Ovary (tissue), 9 donors: ENCODE results near the gene ARV1. TPM values are rescaled to one million over a fixed set of nuclear protein-coding genes. Genes with fewer than 3 reads are reported as not detected.
A peak's percentile ranks its signal among the peaks of the same experiment; 100 is the strongest.

Experiments
- DNase-seq, 5 donors: peaks; one replicate each; pipeline ENCODE4 v3.0.0-alpha.2; 2019 to 2020
- H3K27ac ChIP-seq, 2 donors: fragments of 200-600 bp; one replicate each; pipeline versions ENCODE4 v1.5.1 to v1.8.0; 2019 to 2022
- H3K27me3 ChIP-seq: fragments of 200-600 bp; one replicate; pipeline ENCODE4 v1.8.0; 2022
- H3K36me3 ChIP-seq: fragments of 200-600 bp; sonication (generic); one replicate; pipeline ENCODE4 v1.5.1; 2019
- H3K4me1 ChIP-seq: one replicate; pipeline ENCODE4 v1.8.1; 2013; ENCODE audit warnings: mild to moderate bottlenecking, moderate library complexity; ENCODE audit not compliant: insufficient read depth
- H3K4me3 ChIP-seq: fragments of 200-600 bp; sonication (generic); one replicate; pipeline ENCODE4 v1.5.1; 2017
- H3K9me3 ChIP-seq, 2 donors: fragments of 200-600 bp in 1 of 2; sonication (generic) in 1 of 2; one replicate each; pipeline versions ENCODE4 v1.5.1 to v1.8.1; 2013 to 2019; ENCODE audit warnings: mild to moderate bottlenecking in 1 of 2, moderate library complexity in 1 of 2
- EP300 ChIP-seq: sonication (generic); formaldehyde crosslinking; IDR thresholded peaks from one replicate; pipeline ENCODE4 v1.6.1; 2017; ENCODE audit warnings: antibody characterized with exemption
- POLR2A ChIP-seq: fragments of 450-650 bp; IDR thresholded peaks from one replicate; pipeline ENCODE4 v1.6.1; 2017; ENCODE audit warnings: antibody characterized with exemption, mild to moderate bottlenecking, moderate library complexity
- WGBS, 3 donors: extraction: QIAGEN DNeasy Blood & Tissue Kit in 1 of 3; methylation state at CpG; one replicate each; pipeline versions ENCODE4 v1.1.5 to v1.1.7; 2013 to 2017; 5-methylcytosine and 5-hydroxymethylcytosine counted together
- intact Hi-C, 4 donors: fragments of 100-400 bp; cut with DNase I; formaldehyde crosslinking; loops; one replicate each; pipeline versions ENCODE4 v1.11.0 to v1.15.1; 2022 to 2023
- polyA plus RNA-seq, 2 donors: library from polyadenylated mRNA; stranded (reverse); fragments of 200-250 nt in 1 of 2; fragments of 350-450 nt in 1 of 2; fragmentation: Illumina TruSeq in 1 of 2; extraction: RNeasy Lipid Tissue Mini Kit (QIAGEN cat#74804) in 1 of 2; gene quantifications; one replicate each; pipeline ENCODE4 v1.2.3, GENCODE V29; 2013 to 2014
- total RNA-seq, 7 donors: library from RNA; depleted of rRNA in 2 of 7; stranded (reverse); fragments of >200 nt in 2 of 7; fragmentation: NEBNext Ultra II Directional in 3 of 7; extraction: Animal tissue kit (Norgen Biotek cat#: 25700) in 3 of 7; gene quantifications; one replicate each; pipeline versions ENCODE4 v1.1.0 to v1.2.4, GENCODE V29; 2016 to 2023
- TF ChIP-seq, protein P1 (sequence below), 3 donors: fragments of 450-650 bp in 2 of 3; fragments of 200-600 bp in 1 of 3; IDR thresholded peaks; one replicate each; pipeline versions ENCODE4 v1.5.1 to v1.8.0; 2016 to 2022; ENCODE audit warnings: antibody characterized with exemption in 3 of 3, mild to moderate bottlenecking in 1 of 3
- donor health status: DM: no; HTN: no; CAD: no; lungs with moderate emphysema.
- donor health status: DM: no; HTN: no; CAD: no.
- donor health status: Bipolar disorder and iron deficiency.
- donor health status: DM: yes; HTN: yes; CAD: no.
- donor health status: DM: no; HTN: no; CAD: no.
- donor health status: DM: yes; HTN: yes; CAD: no.

ARV1 gene
- total and polyA plus RNA-seq, 9 donors = 9.0 to 19.2 (median 13.1) TPM

DNA sequence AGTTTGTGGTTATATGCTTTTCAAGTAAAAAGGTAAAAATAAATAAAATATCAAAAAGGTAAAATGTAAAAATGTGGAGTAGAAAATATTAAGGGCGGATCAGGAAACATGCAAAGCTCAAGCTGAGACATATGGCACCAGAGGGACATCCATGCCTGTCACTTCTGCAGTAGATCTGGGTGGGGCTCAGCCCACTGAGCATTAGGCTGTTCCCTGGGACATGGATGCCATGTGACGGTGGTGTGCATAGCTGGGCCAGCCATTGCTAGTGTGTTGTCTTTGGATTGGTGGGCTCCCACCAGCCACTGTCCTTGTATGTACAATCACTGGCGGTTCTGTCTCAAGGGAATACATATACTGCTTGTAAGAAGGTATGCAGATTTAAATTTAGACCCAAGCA, 3.3 kb upstream of the ARV1 start:
- TF ChIP-seq EP300 = no peak
- TF ChIP-seq, protein P1, sequence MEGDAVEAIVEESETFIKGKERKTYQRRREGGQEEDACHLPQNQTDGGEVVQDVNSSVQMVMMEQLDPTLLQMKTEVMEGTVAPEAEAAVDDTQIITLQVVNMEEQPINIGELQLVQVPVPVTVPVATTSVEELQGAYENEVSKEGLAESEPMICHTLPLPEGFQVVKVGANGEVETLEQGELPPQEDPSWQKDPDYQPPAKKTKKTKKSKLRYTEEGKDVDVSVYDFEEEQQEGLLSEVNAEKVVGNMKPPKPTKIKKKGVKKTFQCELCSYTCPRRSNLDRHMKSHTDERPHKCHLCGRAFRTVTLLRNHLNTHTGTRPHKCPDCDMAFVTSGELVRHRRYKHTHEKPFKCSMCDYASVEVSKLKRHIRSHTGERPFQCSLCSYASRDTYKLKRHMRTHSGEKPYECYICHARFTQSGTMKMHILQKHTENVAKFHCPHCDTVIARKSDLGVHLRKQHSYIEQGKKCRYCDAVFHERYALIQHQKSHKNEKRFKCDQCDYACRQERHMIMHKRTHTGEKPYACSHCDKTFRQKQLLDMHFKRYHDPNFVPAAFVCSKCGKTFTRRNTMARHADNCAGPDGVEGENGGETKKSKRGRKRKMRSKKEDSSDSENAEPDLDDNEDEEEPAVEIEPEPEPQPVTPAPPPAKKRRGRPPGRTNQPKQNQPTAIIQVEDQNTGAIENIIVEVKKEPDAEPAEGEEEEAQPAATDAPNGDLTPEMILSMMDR (IDR thresholded peaks at IDR 0.05) = no peak
- TF ChIP-seq POLR2A = no peak
- Histone ChIP-seq H3K4me1 (peaks cover 1% of the 10 kb centered on the region), H3K27ac (no peak overlapping the region), H3K27me3 (no peaks in the 10 kb centered on the region), H3K9me3 (no peaks in the 10 kb centered on the region), H3K4me3 (no peak overlapping the region), H3K36me3 (no peaks in the 10 kb centered on the region)
- 62 to 85% (median 64%) methylated on average over 3 of the region's 3 CpGs for WGBS, 3 donors
- intact Hi-C loops = loop anchor here in 1 of 4 donors (5.0 kb wide), 1 partner anchor 178 kb away; no protein-coding TSS in a partner anchor
- DNase-seq = no peak

DNA sequence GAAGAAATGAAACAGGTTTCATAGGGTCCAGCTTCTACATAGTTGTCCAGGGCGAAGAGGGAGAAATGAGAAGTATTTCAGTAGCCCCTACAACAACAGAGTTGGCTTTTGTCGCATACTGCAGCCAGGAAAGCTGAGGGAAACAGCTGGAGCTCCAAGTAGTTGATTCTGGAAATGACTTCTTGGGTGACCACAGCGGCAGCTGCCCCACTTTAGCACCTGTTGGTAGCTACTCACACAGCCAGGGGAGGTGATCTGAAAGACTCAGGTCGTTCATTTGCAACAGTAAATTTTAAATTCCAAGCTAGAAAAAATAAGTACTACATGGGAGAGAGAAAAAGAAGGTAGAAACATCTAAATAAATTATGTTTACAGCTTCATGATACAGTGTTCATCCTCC, 2.5 kb upstream of the ARV1 start:
- Histone ChIP-seq H3K36me3 (no peaks in the 10 kb centered on the region), H3K4me1 (peaks cover 1% of the 10 kb centered on the region), H3K9me3 (no peaks in the 10 kb centered on the region), H3K27ac (no peak overlapping the region), H3K4me3 (no peak overlapping the region), H3K27me3 (no peaks in the 10 kb centered on the region)
- intact Hi-C loops = loop anchor here in 1 of 4 donors (5.0 kb wide), 1 partner anchor 179 kb away; no protein-coding TSS in a partner anchor
- no peak for DNase-seq
- TF ChIP-seq EP300 = no peak
- TF ChIP-seq, protein P1 (IDR thresholded peaks at IDR 0.05) = no peak
- TF ChIP-seq POLR2A = no peak
- 86 to 93% (median 92%) methylated on average over 4 of the region's 4 CpGs for WGBS, 3 donors

GRCh38 chr1:230976825-230977747, 1.8 kb upstream of the ARV1 start:
- H3K9me3 ChIP-seq = no peaks in the 10 kb centered on the region
- no peaks in the 10 kb centered on the region for H3K36me3 ChIP-seq
- 73 to 74% (median 74%) methylated on average over 14 of the region's 14 CpGs for WGBS, 3 donors
- no peaks in the 10 kb centered on the region for H3K27me3 ChIP-seq
- H3K4me1 ChIP-seq = peaks cover 1% of the 10 kb centered on the region
- no peak for TF ChIP-seq EP300
- no peak for TF ChIP-seq POLR2A
- TF ChIP-seq, protein P1 (IDR thresholded peaks at IDR 0.05) = no peak
- no peak overlapping the region for H3K27ac ChIP-seq
- DNase-seq = no peak
- intact Hi-C loops = loop anchor here in 1 of 4 donors (5.0 kb wide), 1 partner anchor 180 kb away; no protein-coding TSS in a partner anchor
- H3K4me3 ChIP-seq = no peak overlapping the region

- no peaks in the 10 kb centered on the region for H3K27me3 ChIP-seq
- no peak overlapping the region for H3K27ac ChIP-seq
- DNase-seq = peak in 4 of 5 donors; percentile 27 to 52 (median 47)
- peak overlapping the region; percentile 50 for H3K4me3 ChIP-seq
- no peaks in the 10 kb centered on the region for H3K9me3 ChIP-seq
- peaks cover 1% of the 10 kb centered on the region for H3K4me1 ChIP-seq
- TF ChIP-seq, protein P1 (IDR thresholded peaks at IDR 0.05) = no peak
- TF ChIP-seq POLR2A (no peak), EP300 (no peak)
- H3K36me3 ChIP-seq = no peaks in the 10 kb centered on the region
- WGBS, 3 donors = 2 to 3% (median 2%) methylated on average over 42 to 52 of the region's 52 CpGs
- intact Hi-C loops = loop anchor here in 1 of 4 donors (5.0 kb wide), 1 partner anchor 181 kb away; no protein-coding TSS in a partner anchor
These were observed 968 bp upstream of the ARV1 start for GRCh38 chr1:230977761-230978490.
